PC-9 (cell line): Measurements from ENCODE around the gene IFI44L.

Experiments
- EZH2 ChIP-seq: fragments of 200-600 bp; sonication (generic); IDR thresholded peaks from 2 replicates; pipeline ENCODE4 v1.8.0; 2017; ENCODE audit warnings: antibody characterized with exemption, low read depth
- TF ChIP-seq, protein P1 (sequence below): fragments of 200-600 bp; sonication (generic); conservative IDR thresholded peaks from 2 replicates; pipeline ENCODE4 v1.6.1; 2017; ENCODE audit warnings: mixed run types, antibody characterized with exemption, mild to moderate bottlenecking, moderate library complexity

DNA sequence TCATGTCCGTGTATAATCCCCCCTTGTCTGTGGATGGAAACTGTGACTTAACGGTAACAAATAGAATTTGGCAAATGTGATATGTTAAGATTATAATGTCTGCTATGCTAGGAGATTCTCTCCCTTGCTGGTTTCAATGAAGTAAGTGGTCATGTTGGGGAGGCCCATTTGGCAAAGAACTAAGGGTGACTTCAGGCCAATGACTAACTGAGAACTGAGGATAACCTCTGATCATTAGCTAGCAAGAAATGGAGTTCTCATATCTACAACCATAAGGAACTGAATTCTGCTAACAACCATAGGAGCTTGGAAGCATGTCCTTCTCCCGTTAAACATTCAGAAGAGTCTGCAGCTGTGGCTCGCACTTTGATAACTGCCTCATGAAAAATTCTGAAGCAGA lies 2.3 kb downstream of the IFI44L start:
- TF ChIP-seq, protein P1, sequence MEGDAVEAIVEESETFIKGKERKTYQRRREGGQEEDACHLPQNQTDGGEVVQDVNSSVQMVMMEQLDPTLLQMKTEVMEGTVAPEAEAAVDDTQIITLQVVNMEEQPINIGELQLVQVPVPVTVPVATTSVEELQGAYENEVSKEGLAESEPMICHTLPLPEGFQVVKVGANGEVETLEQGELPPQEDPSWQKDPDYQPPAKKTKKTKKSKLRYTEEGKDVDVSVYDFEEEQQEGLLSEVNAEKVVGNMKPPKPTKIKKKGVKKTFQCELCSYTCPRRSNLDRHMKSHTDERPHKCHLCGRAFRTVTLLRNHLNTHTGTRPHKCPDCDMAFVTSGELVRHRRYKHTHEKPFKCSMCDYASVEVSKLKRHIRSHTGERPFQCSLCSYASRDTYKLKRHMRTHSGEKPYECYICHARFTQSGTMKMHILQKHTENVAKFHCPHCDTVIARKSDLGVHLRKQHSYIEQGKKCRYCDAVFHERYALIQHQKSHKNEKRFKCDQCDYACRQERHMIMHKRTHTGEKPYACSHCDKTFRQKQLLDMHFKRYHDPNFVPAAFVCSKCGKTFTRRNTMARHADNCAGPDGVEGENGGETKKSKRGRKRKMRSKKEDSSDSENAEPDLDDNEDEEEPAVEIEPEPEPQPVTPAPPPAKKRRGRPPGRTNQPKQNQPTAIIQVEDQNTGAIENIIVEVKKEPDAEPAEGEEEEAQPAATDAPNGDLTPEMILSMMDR, result no peak
- no peak for TF ChIP-seq EZH2
